Measurements from ENCODE around the gene BIN2. TPM values are rescaled to one million over a fixed set of nuclear protein-coding genes. Genes with fewer than 3 reads are reported as not detected.

BIN2 gene
- total and polyA plus RNA-seq, 12 donors = 0.57 to 13.2 (median 1.5) TPM

DNA sequence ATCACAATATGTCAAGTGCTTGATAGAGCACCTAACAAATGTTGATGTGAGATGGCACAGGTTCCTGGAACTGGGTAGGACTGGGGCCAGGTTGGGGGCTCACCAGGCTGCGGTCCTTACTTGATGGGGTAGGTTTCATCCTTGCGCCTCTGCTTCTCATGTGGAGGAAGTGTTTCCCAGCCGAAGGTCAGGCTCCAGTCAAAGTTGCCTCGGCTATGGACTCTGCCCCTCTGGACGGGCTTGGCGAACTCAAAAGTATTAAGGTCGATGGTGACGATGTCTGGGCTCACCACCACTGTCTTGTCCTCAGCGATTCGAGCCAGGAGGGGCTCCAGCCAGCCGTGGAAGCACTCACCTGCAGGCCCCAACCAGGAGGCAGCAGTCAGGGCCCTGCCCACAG lies 40.0 kb upstream of the BIN2 start:
- no peaks in the 10 kb centered on the region for H3K36me3 ChIP-seq
- WGBS, 2 donors = 88 to 93% methylated on average over 11 of the region's 11 CpGs
- H3K4me1 ChIP-seq = peaks cover 0 to 12% (median 0%) of the 10 kb centered on the region in 9 donors
- no peak for TF ChIP-seq CTCF (IDR thresholded peaks at IDR 0.05)
- intact Hi-C loops (cut with DNase I) = no loop called here
- DNase-seq (no peak), ATAC-seq (no peak)
- H3K9me3 ChIP-seq = no peaks in the 10 kb centered on the region
- no peak overlapping the region for H3K4me3 ChIP-seq
- no peak overlapping the region for H3K27ac ChIP-seq
- peaks cover 0 to 4% (median 0%) of the 10 kb centered on the region in 7 donors for H3K27me3 ChIP-seq

- no peak overlapping the region for H3K4me3 ChIP-seq
- H3K27ac ChIP-seq = no peak overlapping the region
- intact Hi-C loops (cut with DNase I) = no loop called here
- WGBS, 2 donors = 66 to 69% methylated on average over 2 of the region's 2 CpGs
- no peaks in the 10 kb centered on the region for H3K9me3 ChIP-seq
- peaks cover 0 to 4% (median 0%) of the 10 kb centered on the region in 7 donors for H3K27me3 ChIP-seq
- no peak for DNase-seq
- peaks cover 0 to 5% (median 0%) of the 10 kb centered on the region in 9 donors for H3K4me1 ChIP-seq
- ATAC-seq = no peak
- no peak for TF ChIP-seq CTCF (IDR thresholded peaks at IDR 0.05)
- H3K36me3 ChIP-seq = no peaks in the 10 kb centered on the region
These were observed 38.9 kb upstream of the BIN2 start for GRCh38 chr12:51362747-51363342.

DNA sequence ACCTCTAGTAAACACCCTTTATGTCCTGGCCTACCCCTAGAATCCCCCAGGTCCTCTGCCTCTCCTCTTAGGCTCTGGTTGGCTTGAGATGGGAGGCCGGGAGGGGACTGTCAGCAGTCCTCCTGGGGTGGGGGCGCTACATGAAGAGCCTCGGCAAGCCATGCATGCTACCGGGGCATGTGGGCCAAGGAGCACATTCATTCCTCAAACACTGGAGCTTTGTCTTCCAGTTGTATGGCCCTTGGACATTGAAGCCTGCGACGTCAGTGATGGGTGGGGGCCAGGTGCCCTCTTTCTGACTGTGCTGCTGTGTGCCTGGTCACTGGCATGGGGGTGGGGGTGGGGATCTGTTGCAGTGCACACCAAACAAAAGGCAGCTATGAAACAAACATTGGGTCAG lies 38.3 kb upstream of the BIN2 start:
- Histone ChIP-seq H3K36me3 (peaks cover 0 to 4% (median 0%) of the 10 kb centered on the region in 9 donors), H3K4me1 (peaks cover 0 to 5% (median 0%) of the 10 kb centered on the region in 9 donors), H3K27me3 (peaks cover 0 to 4% (median 0%) of the 10 kb centered on the region in 7 donors), H3K9me3 (no peaks in the 10 kb centered on the region), H3K27ac (no peak overlapping the region), H3K4me3 (no peak overlapping the region)
- no peak for TF ChIP-seq CTCF (IDR thresholded peaks at IDR 0.05)
- 88 to 90% methylated on average over 6 of the region's 6 CpGs for WGBS, 2 donors
- intact Hi-C loops (cut with DNase I) = no loop called here
- no peak for DNase-seq
- no peak for ATAC-seq

DNA sequence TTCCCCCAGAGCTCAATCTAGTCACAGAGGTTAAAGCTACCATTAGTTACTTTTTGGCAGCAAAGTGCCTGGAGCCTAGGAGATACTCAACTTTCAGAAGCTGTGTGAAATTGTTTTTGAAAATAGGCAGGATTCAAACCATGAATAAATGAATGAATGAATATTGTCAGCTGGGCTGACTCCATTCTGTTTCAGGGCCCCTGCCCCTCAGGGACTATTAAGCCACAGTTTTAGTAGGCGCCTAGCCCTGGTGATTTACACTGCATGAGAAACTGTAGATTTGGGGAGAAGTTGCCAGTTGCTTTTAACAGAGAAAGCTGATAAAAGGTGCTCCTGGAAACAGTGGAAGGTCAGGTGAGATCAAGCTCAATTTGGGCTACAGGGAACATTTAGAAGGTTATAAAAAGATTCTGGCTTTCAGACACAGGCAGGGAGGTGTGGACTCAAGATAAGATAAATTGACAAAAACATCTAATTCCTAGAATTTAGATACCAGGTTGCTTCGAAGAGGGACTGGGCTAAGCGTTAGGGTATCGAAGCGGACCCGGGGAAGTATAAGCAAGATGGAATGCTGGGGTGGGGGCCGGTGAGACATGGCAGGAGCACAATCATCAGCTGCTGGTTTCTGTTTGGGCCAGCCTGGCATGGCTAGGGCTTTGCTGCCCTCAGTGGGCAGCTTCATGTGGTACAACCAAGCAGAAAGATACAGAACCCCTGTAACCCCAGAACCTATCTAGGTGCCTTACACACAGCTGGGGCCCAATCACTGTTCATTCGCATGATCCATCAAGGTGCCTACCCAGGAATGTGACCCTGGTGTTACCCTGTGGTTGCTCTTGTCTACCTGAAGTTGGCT lies 37.4 kb upstream of the BIN2 start:
- Histone ChIP-seq H3K4me1 (peaks cover 0 to 5% (median 0%) of the 10 kb centered on the region in 9 donors), H3K27me3 (peaks cover 0 to 4% (median 0%) of the 10 kb centered on the region in 7 donors), H3K36me3 (peaks cover 0 to 7% (median 0%) of the 10 kb centered on the region in 9 donors), H3K4me3 (no peak overlapping the region), H3K9me3 (no peaks in the 10 kb centered on the region), H3K27ac (no peak overlapping the region)
- 60 to 64% methylated on average over 8 of the region's 8 CpGs for WGBS, 2 donors
- peak in 1 of 9 donors; percentile 7 for TF ChIP-seq CTCF (IDR thresholded peaks at IDR 0.05)
- peak in 1 of 8 donors; percentile 29 for ATAC-seq
- DNase-seq = no peak
- intact Hi-C loops (cut with DNase I) = no loop called here
